Central memory CD8-positive, alpha-beta T cell (primary cell): ENCODE data around the gene NFKBIE.

Experiments
- ATAC-seq: fragments of 150-1000 bp; cut with Tn5 transposase; replicated peaks from 2 replicates; pipeline ENCODE4 v1.10.0; 2022; ENCODE audit warnings: mild to moderate bottlenecking, moderate FRiP score, moderate number of reproducible peaks; ENCODE audit not compliant: poor library complexity, severe bottlenecking; ENCODE audit errors: extremely low read depth
- DNase-seq, 2 donors: peaks; one replicate each; pipeline ENCODE4 v3.0.0; 2021; ENCODE audit warnings: low spot score in 2 of 2
- H3K27ac Mint-ChIP-seq: one replicate; pipeline ENCODE4 v1.8.0; 2022; ENCODE audit warnings: low read depth, mild to moderate bottlenecking, moderate library complexity, mixed read lengths
- H3K27me3 Mint-ChIP-seq: one replicate; pipeline ENCODE4 v1.8.0; 2022; ENCODE audit warnings: mixed read lengths
- H3K36me3 Mint-ChIP-seq: one replicate; pipeline ENCODE4 v1.8.0; 2022; ENCODE audit warnings: mild to moderate bottlenecking, moderate library complexity, mixed read lengths; ENCODE audit not compliant: insufficient read depth
- H3K4me1 Mint-ChIP-seq: one replicate; pipeline ENCODE4 v1.8.0; 2022; ENCODE audit warnings: mixed read lengths
- H3K4me3 Mint-ChIP-seq: one replicate; pipeline ENCODE4 v1.8.0; 2022; ENCODE audit warnings: mild to moderate bottlenecking, moderate library complexity, mixed read lengths
- H3K9me3 Mint-ChIP-seq: one replicate; pipeline ENCODE4 v1.8.0; 2022; ENCODE audit warnings: mixed read lengths

The NFKBIE gene

DNA sequence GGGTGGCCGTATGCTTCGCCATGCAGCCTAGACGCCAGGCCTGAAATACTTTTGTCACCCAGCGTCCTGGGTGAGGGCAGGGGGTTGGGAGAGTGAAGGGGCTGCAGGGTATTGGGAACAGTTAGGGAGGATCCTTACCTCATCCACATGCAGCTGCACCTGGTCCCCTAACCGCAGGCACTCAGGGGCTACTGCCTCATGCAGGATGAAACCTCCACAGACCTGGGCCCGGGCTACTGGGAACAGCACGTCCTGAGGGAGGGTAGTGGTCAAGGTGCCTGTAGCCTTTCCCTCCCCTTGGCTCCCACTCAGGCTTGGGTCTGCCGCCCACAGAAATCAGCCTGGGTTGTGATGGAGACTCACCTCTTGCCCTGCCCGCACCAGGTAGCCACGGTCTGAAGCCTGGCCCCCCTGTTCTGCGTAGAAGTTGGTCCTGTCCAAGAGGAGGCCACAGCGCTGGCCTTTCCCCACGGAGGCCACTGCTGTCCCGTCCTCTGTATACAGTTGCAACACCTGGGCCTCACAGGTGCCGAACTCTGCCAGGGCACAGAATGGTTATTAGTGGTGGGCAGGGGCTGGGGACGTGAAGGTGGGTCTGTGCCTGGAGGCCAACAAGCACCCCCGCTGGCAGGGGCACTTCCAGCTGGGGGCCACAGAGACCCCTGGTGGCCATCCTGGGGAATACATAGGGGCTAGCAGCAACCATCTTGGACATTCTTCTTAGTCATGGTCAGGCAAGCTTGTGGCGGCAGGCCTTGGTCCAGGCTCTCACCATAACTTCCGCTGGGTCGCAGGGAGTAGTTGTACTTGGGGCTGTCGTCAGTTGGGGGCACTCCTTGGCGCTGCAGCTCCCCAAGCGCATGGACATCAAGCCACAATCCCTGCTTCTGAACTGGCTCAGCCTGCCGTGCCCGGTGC is 39.2 kb upstream of the NFKBIE start:
- no peak for DNase-seq
- H3K27me3 Mint-ChIP-seq, result no peaks in the 10 kb centered on the region

DNA sequence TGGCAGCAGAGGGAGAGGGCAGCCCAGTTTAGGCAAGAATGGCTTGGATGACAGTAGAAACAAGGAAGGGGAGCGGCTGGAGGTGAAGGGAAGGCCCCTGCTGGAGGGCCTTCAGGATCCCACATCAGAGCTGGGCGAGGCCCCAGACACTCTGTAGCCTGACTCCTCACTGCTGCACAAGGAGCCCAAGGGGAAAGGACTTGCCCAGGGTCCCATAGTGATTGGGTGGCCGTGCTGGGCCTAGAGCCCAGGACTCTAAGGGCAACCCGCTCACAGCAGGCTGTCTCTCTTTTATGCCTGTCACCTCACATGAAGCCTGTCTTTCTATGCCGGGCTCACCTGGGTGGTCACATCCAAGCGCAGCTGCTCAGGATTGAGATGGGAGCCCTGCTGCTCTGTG is 38.5 kb upstream of the NFKBIE start:
- no peaks in the 10 kb centered on the region for H3K4me1 Mint-ChIP-seq
- no peak overlapping the region for H3K4me3 Mint-ChIP-seq
- H3K27me3 Mint-ChIP-seq, result no peaks in the 10 kb centered on the region
- H3K27ac Mint-ChIP-seq, result no peak overlapping the region
- ATAC-seq, result no peak
- no peak for DNase-seq
- H3K9me3 Mint-ChIP-seq, result no peaks in the 10 kb centered on the region
- peaks cover 22% of the 10 kb centered on the region for H3K36me3 Mint-ChIP-seq

More for the DNA sequence above, 39.2 kb upstream of the NFKBIE start:
- Mint-ChIP-seq H3K9me3 (no peaks in the 10 kb centered on the region), H3K27ac (no peak overlapping the region), H3K4me1 (peaks cover under 1% of the 10 kb centered on the region), H3K36me3 (peaks cover 25% of the 10 kb centered on the region), H3K4me3 (no peak overlapping the region)
- no peak for ATAC-seq

DNA sequence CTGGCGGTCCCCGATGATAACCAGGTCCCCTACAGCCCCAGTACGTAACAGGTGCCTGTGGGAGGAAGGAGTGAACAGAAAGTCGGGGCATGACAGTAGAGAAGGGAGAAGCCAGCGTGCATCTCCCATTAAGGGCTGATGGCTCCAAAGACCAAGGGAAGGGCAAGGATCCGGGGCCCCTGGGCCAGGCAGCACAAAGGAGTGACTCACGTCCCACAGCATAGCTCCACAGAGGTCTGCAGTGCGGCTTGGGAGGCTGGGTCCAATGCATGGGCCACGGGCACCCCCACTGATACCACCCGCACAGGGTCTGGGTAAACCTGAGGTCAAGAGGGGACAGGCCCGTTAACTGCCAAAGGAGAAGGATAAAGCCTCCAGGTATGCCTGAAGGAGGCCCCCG is 37.5 kb upstream of the NFKBIE start:
- Mint-ChIP-seq H3K27me3 (no peaks in the 10 kb centered on the region), H3K36me3 (peaks cover 18% of the 10 kb centered on the region), H3K9me3 (no peaks in the 10 kb centered on the region), H3K4me1 (no peaks in the 10 kb centered on the region), H3K27ac (no peak overlapping the region), H3K4me3 (no peak overlapping the region)
- no peak for ATAC-seq
- no peak for DNase-seq

DNA sequence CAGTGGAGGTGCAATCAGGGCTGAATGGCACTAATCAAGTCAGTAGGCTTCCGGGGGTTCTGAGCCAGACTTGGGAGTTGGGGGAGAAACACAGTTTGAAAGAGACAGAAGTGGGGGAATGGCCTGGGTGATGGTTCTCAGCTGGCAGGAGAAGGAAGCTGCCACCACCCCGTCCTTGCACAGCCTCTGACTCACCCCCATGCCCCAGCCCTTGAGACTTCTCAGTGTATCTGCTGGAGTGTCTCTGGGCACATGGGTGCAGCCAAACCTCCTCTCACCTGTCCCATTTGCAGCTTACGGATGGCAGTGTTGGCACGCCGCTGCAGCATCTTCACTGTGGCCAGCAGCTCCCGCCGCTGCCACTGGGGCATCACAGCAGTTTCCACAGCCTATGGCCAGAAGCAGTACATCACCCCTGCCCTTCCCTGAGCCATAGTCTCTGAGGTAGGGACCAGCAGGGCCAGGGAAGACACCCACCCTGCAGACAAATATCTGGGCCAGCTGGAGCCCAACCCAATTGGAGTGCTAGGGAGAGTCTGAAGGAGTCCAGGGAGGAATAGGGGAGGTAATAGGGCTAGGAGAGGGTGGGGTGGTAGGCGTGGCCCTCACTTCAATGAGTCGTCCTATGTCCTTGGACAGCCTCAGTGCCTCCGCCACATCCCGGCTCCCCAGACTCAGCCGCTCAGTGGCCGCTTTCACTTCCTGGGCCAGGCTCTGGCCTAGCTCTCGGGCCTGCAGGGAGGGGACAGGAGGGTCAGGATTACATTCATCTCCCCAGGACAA is 36.6 kb upstream of the NFKBIE start:
- H3K4me1 Mint-ChIP-seq, result peaks cover under 1% of the 10 kb centered on the region
- DNase-seq (no peak), ATAC-seq (no peak)
- peaks cover 18% of the 10 kb centered on the region for H3K36me3 Mint-ChIP-seq
- no peaks in the 10 kb centered on the region for H3K9me3 Mint-ChIP-seq
- no peak overlapping the region for H3K27ac Mint-ChIP-seq
- H3K27me3 Mint-ChIP-seq, result peaks cover 1% of the 10 kb centered on the region
- no peak overlapping the region for H3K4me3 Mint-ChIP-seq

DNA sequence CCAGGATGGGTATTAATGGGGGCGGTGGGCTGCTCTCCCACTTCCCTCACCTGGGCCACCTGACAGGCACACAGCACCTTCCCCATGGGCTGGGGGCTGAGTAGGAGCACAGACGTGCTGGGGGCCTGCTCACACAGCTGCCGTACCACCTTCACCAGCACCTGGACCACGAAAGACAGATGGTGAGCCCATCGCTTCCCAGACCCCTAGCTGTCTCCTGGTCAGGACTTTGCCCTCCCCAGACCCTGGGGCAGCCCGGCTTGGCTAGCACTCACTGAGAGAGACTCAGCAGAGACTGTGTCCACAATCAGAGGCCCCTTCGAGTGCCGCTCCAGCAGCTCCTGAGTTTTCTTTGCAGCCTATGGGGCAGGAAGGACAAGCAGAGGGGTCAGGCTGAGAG is 35.8 kb upstream of the NFKBIE start:
- DNase-seq (no peak), ATAC-seq (no peak)
- H3K36me3 Mint-ChIP-seq, result peaks cover 18% of the 10 kb centered on the region
- peaks cover 8% of the 10 kb centered on the region for H3K4me1 Mint-ChIP-seq
- H3K9me3 Mint-ChIP-seq, result no peaks in the 10 kb centered on the region
- no peak overlapping the region for H3K27ac Mint-ChIP-seq
- no peak overlapping the region for H3K4me3 Mint-ChIP-seq
- peaks cover 10% of the 10 kb centered on the region for H3K27me3 Mint-ChIP-seq

DNA sequence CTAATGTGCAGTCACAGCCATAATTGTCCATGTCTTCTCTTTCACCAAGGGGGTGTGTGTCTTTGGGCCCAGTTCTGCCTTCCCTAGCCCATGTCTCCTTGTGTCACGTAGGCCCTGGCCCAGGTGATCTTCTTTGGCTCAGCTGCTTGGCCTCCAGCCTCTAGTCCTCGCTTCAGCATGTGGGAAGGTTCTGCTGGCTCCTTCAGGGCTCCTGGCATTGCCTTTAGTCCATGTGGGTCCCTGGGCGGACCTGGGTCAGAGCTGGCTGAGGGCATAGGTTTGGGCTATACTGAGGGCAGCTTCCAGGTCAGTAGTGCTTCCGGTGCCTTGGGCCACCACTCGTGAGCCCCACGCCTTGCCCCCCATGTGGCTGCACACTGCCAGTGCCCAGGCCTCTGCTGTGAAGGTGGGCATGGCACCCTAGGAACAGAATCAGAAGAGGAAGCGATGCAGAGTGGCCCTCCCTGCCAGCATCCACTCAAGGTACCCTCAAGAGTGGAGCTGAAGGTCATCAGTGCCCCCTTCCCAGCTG is 35.0 kb upstream of the NFKBIE start:
- H3K4me1 Mint-ChIP-seq, result peaks cover 8% of the 10 kb centered on the region
- H3K27ac Mint-ChIP-seq, result no peak overlapping the region
- no peak overlapping the region for H3K4me3 Mint-ChIP-seq
- H3K27me3 Mint-ChIP-seq, result peaks cover 17% of the 10 kb centered on the region
- H3K36me3 Mint-ChIP-seq, result peaks cover 15% of the 10 kb centered on the region
- DNase-seq, result no peak
- H3K9me3 Mint-ChIP-seq, result no peaks in the 10 kb centered on the region
- no peak for ATAC-seq

DNA sequence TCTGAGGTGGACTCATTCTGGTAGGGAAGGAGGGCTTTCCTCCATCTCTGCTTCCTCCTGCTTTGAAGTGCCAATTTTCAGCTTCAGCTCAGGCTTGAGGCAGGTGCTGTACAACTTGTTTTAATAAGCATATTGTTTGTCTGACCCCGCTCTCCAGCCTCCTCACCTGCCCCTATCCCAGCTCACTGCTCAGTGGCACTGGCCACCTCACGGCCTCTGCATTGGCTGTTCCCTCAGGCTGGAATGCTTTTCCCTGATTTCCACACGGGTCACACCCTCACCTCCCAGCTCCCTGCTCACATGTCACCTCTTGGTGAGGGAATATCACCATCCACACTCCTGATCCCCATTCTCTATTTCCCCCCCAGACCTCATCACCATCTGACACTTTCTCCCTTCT is 33.5 kb upstream of the NFKBIE start:
- Mint-ChIP-seq H3K27ac (no peak overlapping the region), H3K4me1 (peaks cover 8% of the 10 kb centered on the region), H3K4me3 (no peak overlapping the region), H3K27me3 (peaks cover 32% of the 10 kb centered on the region), H3K36me3 (peaks cover 9% of the 10 kb centered on the region), H3K9me3 (no peaks in the 10 kb centered on the region)
- no peak for ATAC-seq
- DNase-seq, result no peak

DNA sequence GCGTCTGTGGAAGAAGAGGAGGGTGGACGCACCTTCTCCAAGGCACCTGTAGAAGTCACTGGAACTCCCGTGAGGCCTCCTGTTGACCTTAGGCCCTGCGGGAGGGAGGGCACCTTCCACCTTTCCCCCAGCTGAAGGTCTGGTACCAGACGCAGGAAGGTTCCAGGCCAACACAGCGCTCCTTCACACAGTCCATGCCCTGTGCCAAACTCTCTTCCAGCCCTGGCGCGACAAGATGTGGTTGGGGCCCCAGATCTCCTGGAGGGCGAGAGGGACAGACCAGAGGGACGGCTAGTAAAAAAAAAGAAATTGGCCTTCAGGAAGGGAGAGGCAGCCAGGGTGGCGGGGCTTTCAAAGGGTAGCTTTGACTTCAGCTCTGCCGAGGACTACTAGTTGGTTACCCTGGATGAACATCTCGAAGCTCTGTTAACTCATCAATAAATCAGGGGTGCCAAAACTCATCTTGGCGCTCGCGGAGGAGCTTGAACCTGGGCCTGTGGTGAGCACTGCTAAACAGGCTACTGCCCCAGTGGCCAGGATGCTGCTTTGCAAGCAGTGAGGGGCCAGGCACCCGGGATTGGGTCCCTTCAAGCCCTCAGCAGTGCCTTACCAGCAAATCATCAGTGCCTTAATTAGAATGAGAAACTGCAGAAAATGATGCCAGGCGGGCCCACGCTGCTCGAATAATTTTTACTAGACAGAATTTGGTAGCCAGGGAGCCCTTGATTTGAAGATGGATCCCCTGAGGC is 32.9 kb upstream of the NFKBIE start:
- no peak overlapping the region for H3K27ac Mint-ChIP-seq
- peaks cover 10% of the 10 kb centered on the region for H3K36me3 Mint-ChIP-seq
- no peaks in the 10 kb centered on the region for H3K9me3 Mint-ChIP-seq
- H3K27me3 Mint-ChIP-seq, result peaks cover 39% of the 10 kb centered on the region
- peaks cover 8% of the 10 kb centered on the region for H3K4me1 Mint-ChIP-seq
- DNase-seq (no peak), ATAC-seq (no peak)
- H3K4me3 Mint-ChIP-seq, result peak overlapping the region; percentile 34

DNA sequence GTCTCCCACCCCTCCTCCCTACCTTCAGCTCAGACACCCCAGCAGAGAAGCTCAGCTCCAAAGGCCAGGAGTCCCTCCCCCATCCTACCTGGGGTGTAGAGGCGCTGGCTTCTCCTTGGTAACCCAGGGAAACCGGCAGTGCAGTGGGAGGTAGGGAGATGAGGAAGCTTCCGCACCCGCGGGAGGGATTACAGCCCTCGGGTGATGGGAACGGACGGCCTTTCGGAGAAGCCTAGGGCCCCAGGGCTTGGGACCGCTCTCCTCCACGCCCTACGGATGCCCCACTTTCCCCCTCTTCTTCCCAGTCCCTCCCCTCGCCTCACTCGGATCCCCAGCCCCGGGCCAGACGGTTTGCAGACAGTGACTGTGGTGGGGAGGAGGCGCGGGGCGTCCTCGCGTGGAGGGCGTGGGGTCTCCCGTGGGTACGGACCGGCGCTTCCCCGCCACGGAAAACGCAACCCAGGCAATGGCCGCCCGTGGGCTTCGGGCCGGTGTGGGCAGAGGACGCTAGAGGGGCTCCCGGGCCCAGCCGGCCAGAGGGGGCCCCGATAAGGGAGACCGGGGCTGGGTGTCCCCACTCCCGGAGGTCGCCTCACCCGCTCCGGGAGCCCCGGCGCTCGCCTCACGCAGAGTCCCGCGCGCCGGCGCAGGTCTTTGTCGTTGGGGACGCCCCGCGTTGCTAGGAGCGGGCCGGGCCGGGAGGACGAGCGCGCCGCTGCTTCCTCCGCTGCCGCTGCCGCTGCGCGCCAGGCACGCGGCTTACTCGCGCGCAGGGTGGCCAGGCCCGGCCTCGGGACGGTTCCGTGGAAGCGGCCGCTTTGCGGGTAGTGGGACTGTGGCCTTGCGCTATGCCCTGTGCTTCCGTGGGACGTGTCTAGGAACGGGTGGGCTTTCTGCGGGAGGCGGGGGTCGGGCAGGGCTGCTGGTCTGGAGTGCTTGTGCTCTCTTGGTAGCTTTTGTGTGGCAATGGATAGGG is 32.0 kb upstream of the NFKBIE start:
- H3K36me3 Mint-ChIP-seq, result peaks cover 7% of the 10 kb centered on the region
- DNase-seq (no peak), ATAC-seq (peak; percentile 74)
- peaks cover 8% of the 10 kb centered on the region for H3K4me1 Mint-ChIP-seq
- peaks cover 47% of the 10 kb centered on the region for H3K27me3 Mint-ChIP-seq
- H3K27ac Mint-ChIP-seq, result no peak overlapping the region
- H3K4me3 Mint-ChIP-seq, result peak overlapping the region; percentile 34
- no peaks in the 10 kb centered on the region for H3K9me3 Mint-ChIP-seq

DNA sequence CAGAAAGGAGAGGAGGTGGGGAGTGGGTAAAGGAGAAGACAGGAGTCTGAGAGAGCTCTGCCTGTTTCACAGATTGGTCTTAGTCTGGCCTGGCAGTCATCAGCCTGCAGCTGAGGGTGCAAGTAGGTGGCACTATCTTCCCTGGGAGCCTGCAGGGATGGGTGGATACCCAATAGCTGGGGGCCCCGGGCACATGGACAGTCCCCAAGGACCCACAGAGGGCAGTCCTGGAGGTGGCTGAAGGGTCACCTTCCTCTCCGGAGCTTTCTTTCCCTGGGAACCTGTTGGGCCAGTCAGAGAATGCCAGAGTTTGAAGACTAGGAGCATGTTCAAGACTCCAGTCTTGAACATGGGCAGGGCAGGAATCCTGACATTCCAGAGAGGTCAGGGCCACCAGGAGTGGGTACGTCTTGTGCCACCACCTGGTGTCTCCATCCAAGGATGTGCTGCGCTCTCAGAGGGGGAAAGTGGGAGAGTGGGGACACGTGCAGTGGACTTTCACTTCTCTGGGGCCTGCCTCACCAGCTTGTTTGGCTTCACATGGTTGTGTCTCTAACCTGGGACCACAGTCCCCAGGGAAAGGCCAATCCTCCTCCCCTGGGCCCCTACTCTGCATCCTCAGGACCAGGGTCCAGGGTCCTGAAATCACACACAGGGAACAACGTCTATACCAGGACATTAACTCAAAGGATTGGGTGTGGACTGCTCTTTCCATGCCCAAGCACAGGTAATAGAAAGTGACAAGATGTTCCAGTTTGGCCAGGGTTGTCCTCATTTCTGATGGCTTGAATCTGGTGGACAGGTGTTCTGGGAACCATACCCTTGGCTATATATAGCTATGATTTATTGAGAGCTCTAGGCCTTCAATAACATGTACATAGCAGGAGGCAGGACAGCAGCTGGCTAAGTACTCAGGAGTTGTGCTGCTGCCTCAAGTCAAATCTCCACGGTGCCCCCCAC is 29.8 kb upstream of the NFKBIE start:
- Mint-ChIP-seq H3K27ac (no peak overlapping the region), H3K4me1 (peaks cover 8% of the 10 kb centered on the region), H3K27me3 (peaks cover 70% of the 10 kb centered on the region), H3K4me3 (no peak overlapping the region), H3K9me3 (no peaks in the 10 kb centered on the region), H3K36me3 (peaks cover 4% of the 10 kb centered on the region)
- DNase-seq, result no peak
- ATAC-seq, result no peak
